ENCODE data around the gene KLHL14.
"Not testable (repeated sequence)": the region's sequence is repeated elsewhere in the genome, so short reads cannot be mapped to it uniquely, and the experiment has no call there.

Gene KLHL14

DNA sequence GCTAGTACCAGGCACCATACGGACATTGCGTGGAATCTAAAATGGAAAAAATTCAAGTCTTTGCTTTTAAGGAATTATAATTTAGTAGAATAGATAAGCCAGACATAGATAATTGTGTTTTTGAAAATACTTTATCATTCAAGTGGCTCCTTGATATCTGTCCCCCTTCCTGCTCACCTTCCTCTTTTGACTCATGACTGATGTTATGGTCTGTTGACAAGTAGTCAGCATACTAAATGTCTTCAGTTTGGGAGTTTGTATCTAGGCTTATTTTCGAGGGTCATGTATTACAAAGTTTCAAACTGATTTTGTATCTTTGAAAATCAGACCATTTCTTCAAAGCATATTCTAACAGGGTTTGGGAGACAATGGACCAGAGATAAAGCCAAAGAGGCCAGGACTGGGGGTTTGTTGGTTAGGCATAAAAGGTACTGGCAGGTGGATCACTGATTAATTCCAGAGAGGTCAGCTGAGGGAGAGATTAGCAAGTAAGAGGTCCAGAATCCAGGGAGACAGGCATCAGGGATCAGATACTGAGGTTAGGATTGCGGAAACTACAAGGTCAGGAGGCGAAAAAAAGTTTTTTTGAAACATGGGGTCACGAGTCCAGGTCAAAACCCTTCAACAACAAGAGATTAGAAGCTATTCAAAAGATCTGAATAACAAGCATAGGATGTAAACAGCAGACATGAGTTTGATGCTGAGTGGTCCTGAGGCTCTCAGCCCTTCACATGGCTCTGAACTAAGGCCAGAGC is 31.5 kb upstream of the KLHL14 start:
- no peak overlapping the region for H3K4me3 ChIP-seq (ENCODE audit: low read length)
- TF ChIP-seq, protein P1, sequence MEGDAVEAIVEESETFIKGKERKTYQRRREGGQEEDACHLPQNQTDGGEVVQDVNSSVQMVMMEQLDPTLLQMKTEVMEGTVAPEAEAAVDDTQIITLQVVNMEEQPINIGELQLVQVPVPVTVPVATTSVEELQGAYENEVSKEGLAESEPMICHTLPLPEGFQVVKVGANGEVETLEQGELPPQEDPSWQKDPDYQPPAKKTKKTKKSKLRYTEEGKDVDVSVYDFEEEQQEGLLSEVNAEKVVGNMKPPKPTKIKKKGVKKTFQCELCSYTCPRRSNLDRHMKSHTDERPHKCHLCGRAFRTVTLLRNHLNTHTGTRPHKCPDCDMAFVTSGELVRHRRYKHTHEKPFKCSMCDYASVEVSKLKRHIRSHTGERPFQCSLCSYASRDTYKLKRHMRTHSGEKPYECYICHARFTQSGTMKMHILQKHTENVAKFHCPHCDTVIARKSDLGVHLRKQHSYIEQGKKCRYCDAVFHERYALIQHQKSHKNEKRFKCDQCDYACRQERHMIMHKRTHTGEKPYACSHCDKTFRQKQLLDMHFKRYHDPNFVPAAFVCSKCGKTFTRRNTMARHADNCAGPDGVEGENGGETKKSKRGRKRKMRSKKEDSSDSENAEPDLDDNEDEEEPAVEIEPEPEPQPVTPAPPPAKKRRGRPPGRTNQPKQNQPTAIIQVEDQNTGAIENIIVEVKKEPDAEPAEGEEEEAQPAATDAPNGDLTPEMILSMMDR (conservative IDR thresholded peaks at IDR 0.05; ENCODE audit: low read depth, low read length): no peak
- no peak for DNase-seq (ENCODE audit: low read depth)

DNA sequence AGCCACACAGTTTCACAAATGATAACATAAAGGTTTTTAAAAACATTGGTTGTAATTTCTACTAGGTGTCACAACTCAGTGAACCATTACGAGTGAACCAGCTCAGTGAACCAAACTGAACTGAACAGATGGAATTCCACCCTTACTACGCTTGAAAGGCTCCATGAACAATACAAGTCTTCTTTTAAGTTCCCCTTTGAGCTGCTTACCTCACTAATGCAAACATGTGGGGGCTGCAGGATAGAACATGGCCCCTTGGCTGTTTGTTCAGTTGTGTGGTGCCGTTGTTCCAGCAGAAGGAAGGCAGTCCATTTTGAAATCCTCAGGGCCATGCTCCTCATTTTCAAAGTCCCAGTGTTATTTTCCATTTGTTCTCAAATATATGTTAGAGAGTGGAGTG is 30.7 kb upstream of the KLHL14 start:
- TF ChIP-seq, protein P1 (conservative IDR thresholded peaks at IDR 0.05; ENCODE audit: low read depth, low read length): no peak
- peak; percentile 12 for DNase-seq (ENCODE audit: low read depth)
- H3K4me3 ChIP-seq (ENCODE audit: low read length): no peak overlapping the region

DNA sequence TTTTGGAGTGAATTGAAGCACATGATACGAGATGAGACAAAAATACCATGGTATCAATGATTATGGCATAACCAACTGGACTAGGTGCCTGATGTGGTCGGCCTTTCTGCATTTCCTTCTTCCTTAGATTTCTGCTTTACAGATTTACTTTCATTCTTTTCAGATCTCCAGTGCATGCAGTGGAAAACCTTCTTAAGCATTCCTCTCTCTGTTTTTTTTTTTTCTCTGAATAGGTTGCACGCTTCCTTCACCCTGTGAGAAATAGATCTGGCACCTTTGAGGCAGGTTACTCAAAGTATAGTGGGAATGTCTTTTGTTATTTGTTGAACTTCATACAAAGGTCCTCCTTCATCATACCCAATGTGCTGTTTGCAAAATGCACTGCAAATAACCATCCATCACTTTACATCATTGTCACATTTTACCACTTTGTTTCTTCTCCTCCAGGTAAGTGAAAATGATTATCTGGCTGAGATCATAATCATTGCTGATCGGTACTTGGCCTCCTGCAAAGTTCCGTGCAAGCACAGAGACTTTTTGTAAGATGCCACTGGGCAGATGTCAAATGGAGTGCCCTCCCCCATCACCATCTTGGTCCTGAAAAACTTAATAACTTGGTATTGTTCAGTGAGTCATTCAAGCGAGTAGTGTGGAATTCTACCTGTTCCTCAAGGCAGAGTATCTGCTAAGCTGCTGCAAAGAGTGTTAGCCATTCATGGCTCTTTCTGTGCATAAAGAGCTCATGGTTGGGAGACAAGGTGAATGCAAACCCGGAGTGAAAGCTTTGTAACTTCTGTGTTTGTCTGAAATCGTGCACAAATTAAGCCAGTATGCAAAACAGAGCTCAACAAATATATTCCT is 30.0 kb upstream of the KLHL14 start:
- no peak overlapping the region for H3K4me3 ChIP-seq (ENCODE audit: low read length)
- no peak for DNase-seq (ENCODE audit: low read depth)
- TF ChIP-seq, protein P1 (conservative IDR thresholded peaks at IDR 0.05; ENCODE audit: low read depth, low read length): no peak

DNA sequence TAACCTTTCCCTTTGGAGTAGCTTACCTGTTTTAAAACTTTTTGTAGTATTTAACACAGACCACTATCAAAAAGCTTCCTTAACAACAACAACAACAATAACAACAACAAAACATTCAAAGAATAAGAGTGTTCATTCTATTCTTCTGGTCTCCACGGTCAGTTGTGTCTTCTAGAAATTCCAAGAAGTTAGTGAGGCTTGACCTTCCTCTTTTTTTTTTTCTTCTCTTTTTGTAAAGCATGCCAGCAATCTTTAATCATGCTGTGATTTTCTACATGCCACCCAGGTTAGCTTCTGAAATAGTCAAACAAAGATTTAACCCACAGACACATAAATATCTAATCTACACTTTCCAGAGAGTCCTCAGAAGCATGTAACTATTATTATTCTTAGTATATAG is 28.4 kb upstream of the KLHL14 start:
- no peak overlapping the region for H3K4me3 ChIP-seq (ENCODE audit: low read length)
- TF ChIP-seq, protein P1 (conservative IDR thresholded peaks at IDR 0.05; ENCODE audit: low read depth, low read length): no peak
- no peak for DNase-seq (ENCODE audit: low read depth)

DNA sequence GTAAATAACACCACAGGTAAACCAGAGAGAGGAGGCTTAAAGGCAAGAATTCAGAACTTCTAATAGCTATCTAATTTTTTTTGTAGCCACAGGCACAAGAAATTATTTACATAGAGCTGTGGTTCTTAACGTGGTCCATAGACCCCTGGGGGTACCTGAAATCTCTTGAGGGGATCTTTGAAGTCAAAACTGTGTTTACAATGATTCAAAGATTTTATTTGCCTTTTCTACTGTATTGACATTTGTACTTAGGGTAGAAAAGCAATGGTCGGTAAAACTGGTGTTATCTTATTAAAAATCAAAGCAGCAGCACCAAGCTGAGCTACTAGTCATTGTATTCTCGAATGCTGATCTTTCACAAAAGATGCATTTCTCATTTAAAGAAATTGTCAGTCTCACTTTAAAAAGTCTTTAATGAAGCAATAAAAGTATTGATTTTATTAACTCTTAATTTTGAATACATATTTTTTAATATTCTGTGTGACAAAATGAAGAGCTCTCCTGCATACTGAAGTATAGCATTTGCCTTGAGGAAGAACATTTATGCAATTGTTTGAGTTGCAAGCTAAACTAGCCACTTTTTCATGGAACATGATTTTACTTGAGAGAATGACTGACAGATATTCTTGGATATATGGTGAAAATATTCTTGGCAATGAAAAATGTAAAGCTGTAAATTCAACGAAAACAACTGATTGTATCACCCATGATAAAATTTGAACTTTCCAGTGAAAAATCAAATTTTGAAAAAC is 25.6 kb upstream of the KLHL14 start:
- DNase-seq (ENCODE audit: low read depth): no peak
- no peak overlapping the region for H3K4me3 ChIP-seq (ENCODE audit: low read length)
- TF ChIP-seq, protein P1 (conservative IDR thresholded peaks at IDR 0.05; ENCODE audit: low read depth, low read length): no peak

DNA sequence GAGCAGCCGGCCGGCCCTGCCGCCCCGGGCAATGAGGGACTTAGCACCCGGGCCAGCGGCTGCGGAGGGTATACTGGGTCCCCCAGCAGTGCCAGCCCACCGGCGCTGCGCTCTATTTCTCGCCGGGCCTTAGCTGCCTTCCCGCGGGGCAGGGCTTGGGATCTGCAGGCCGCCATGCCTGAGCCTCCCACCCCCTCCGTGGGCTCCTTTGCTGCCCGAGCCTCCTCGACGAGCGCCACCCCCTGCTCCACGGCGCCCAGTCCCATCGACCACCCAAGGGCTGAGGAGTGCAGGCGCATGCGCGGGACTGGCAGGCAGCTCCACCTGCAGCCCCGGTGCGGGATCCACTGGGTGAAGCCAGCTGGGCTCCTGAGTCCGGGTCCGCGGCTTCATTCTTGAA is 21.8 kb upstream of the KLHL14 start:
- H3K4me3 ChIP-seq (ENCODE audit: low read length); DNase-seq (ENCODE audit: low read depth): not testable (repeated sequence)

DNA sequence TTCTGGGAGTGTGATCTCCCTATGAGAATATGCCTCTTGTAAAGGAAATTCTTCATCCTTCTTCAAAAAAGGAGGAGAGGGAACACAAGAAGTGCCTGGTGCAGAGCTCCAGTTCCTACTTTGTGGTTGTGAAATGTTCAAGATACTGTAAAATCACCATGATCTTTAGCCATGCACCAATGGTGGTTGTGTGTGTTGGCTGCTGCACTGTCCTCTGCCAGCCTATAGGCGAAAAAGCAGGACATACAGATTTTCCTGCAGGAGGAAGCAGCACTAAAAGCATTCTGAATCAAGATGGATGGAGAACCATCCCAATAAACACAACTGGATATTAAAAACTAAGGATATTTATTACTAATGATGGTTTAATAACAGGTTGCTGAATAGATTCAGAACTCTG is 6.2 kb upstream of the KLHL14 start:
- TF ChIP-seq, protein P1 (conservative IDR thresholded peaks at IDR 0.05; ENCODE audit: low read depth, low read length): no peak
- no peak for DNase-seq (ENCODE audit: low read depth)
- H3K4me3 ChIP-seq (ENCODE audit: low read length): no peak overlapping the region
